Activated CD4-positive, alpha-beta T cell treated with anti-CD3 and anti-CD28 coated beads, Interleukin-2, amount 50 U/mL, for 16 hours (primary cell): ENCODE data around the gene CAMTA1.
"Not testable (repeated sequence)": the region's sequence is repeated elsewhere in the genome, so short reads cannot be mapped to it uniquely, and the experiment has no call there.

Experiments used
- DNase-seq: peaks from one replicate; pipeline ENCODE4 v3.0.0-alpha.2; 2020

The CAMTA1 gene

GRCh38 chr1:7592120-7592798, 807.0 kb downstream of the CAMTA1 start:
- DNase-seq, result no peak

- DNase-seq, result no peak
Measured at GRCh38 chr1:7594002-7594713, 808.9 kb downstream of the CAMTA1 start.

- DNase-seq, result no peak
Measured at GRCh38 chr1:7594714-7595295, 809.6 kb downstream of the CAMTA1 start.

- no peak for DNase-seq
Measured at GRCh38 chr1:7595336-7595735, 810.1 kb downstream of the CAMTA1 start.

- no peak for DNase-seq
Measured at GRCh38 chr1:7596126-7596965, 811.1 kb downstream of the CAMTA1 start.

- DNase-seq, result not testable (repeated sequence)
Measured at GRCh38 chr1:7598058-7598457, 812.8 kb downstream of the CAMTA1 start.

GRCh38 chr1:7604906-7605305, 819.7 kb downstream of the CAMTA1 start:
- not testable (repeated sequence) for DNase-seq

- no peak for DNase-seq
Measured at GRCh38 chr1:7606096-7606495, 820.8 kb downstream of the CAMTA1 start.

GRCh38 chr1:7607097-7607496, 821.8 kb downstream of the CAMTA1 start:
- no peak for DNase-seq

GRCh38 chr1:7608628-7609305, 823.5 kb downstream of the CAMTA1 start:
- DNase-seq, result no peak

- DNase-seq, result no peak
Measured at GRCh38 chr1:7609311-7609994, 824.2 kb downstream of the CAMTA1 start.

- no peak for DNase-seq
Measured at GRCh38 chr1:7610106-7610731, 825.0 kb downstream of the CAMTA1 start.

- DNase-seq, result no peak
Measured at GRCh38 chr1:7610936-7611335, 825.7 kb downstream of the CAMTA1 start.

GRCh38 chr1:7611421-7612010, 826.3 kb downstream of the CAMTA1 start:
- no peak for DNase-seq

GRCh38 chr1:7613106-7613850, 828.0 kb downstream of the CAMTA1 start:
- DNase-seq, result no peak

- no peak for DNase-seq
Measured at GRCh38 chr1:7613851-7614205, 828.6 kb downstream of the CAMTA1 start.

GRCh38 chr1:7614576-7615074, 829.4 kb downstream of the CAMTA1 start:
- DNase-seq, result no peak

- DNase-seq, result no peak
Measured at GRCh38 chr1:7615138-7615537, 829.9 kb downstream of the CAMTA1 start.

GRCh38 chr1:7616076-7616832, 831.0 kb downstream of the CAMTA1 start:
- DNase-seq, result peak; percentile 8

GRCh38 chr1:7616953-7617352, 831.7 kb downstream of the CAMTA1 start:
- no peak for DNase-seq
